GM12878 (cell line): Measurements from ENCODE around the gene FGD3. TPM values are rescaled to one million over a fixed set of nuclear protein-coding genes. Genes with fewer than 3 reads are reported as not detected.

Experiments
- ATAC-seq: fragments of 200-7000 bp; cut with Tn5 transposase; 3 replicates; pipeline ENCODE4 v1.9.1; 2020; ENCODE audit warnings: mild to moderate bottlenecking, moderate library complexity
- BruUV-seq: library from RNA; stranded (reverse); fragments of 400-500 nt; replicated peaks from 2 replicates; lab custom pipeline; 2021; lab: Mats Ljungman, UMichigan
- CTCF ChIA-PET: fragments of 300-600 bp; sonication (Branson Sonifier 250); formaldehyde crosslinking; extraction: SDS; loops from one replicate; lab custom pipeline; 2021; ENCODE audit warnings: inconsistent platforms; lab: Yijun Ruan, JAX
- POLR2A ChIA-PET: fragments of 350-600 bp; formaldehyde crosslinking; extraction: SDS; loops from one replicate; lab custom pipeline; 2021; ENCODE audit warnings: inconsistent platforms; lab: Charles Lee
- RAD21 ChIA-PET: fragments of 300-600 bp; sonication (Branson Sonifier 250); formaldehyde crosslinking; loops from one replicate; lab custom pipeline; 2023; ENCODE audit warnings: antibody characterized with exemption; ENCODE audit not compliant: unreplicated experiment; lab: Charles Lee
- SMC1A ChIA-PET: fragments of 300-600 bp; sonication (Branson Sonifier 250); formaldehyde crosslinking; loops from one replicate; lab custom pipeline; 2023; ENCODE audit not compliant: unreplicated experiment, uncharacterized antibody; lab: Charles Lee
- DNase-seq: peaks from one replicate; pipeline ENCODE4 v3.0.0-alpha.2; 2011; ENCODE audit warnings: low read depth, low spot score
- FAIRE-seq: peaks from 3 replicates; lab custom pipeline; 2011; peaks lifted over from hg19 to GRCh38; lab: Jason Lieb, UNC
- H2AFZ ChIP-seq: 2 replicates; pipeline ENCODE4 v1.6.0; 2011; ENCODE audit warnings: low read depth, low read length, control low read depth; ENCODE audit not compliant: control insufficient read depth
- H3K27ac ChIP-seq: 2 replicates; pipeline ENCODE4 v1.5.1; 2011; ENCODE audit warnings: control low read depth; ENCODE audit not compliant: control insufficient read depth, insufficient read depth
- H3K27me3 ChIP-seq, 2 experiments: replicated peaks in 1 of 2; 2 replicates each; pipeline versions ENCODE4 v1.6.0 to v1.6.1; 2011; ENCODE audit warnings: low read length in 1 of 2; ENCODE audit not compliant: control insufficient read depth in 2 of 2, insufficient read depth in 2 of 2
- H3K36me3 ChIP-seq, 2 experiments: 2 replicates each; pipeline ENCODE4 v1.5.1; 2011; ENCODE audit warnings: low read length in 1 of 2; ENCODE audit not compliant: control insufficient read depth in 2 of 2, insufficient read depth in 2 of 2
- H3K4me1 ChIP-seq: 2 replicates; pipeline ENCODE4 v1.6.1; 2011; ENCODE audit warnings: mild to moderate bottlenecking, low read length, moderate library complexity, mixed read lengths; ENCODE audit not compliant: control insufficient read depth, insufficient read depth
- H3K4me2 ChIP-seq: 2 replicates; pipeline ENCODE4 v1.6.0; 2011; ENCODE audit warnings: control low read depth; ENCODE audit not compliant: control insufficient read depth, insufficient read depth
- H3K4me3 ChIP-seq: fragments of 200-600 bp; sonication (generic); 2 replicates; pipeline ENCODE4 v1.5.1; 2016
- H3K79me2 ChIP-seq: 2 replicates; pipeline ENCODE4 v1.6.0; 2011; ENCODE audit warnings: low read length; ENCODE audit not compliant: control insufficient read depth, insufficient read depth
- H3K9ac ChIP-seq: 2 replicates; pipeline ENCODE4 v1.8.0; 2011; ENCODE audit warnings: low read length, control low read depth, mixed read lengths; ENCODE audit not compliant: control insufficient read depth, insufficient read depth
- H3K9me3 ChIP-seq: replicated peaks from 3 replicates; pipeline ENCODE4 v1.5.1; 2011; ENCODE audit warnings: mild to moderate bottlenecking, low read length; ENCODE audit not compliant: control insufficient read depth, insufficient read depth
- H4K20me1 ChIP-seq: 2 replicates; pipeline ENCODE4 v1.6.0; 2011; ENCODE audit not compliant: control insufficient read depth, insufficient read depth
- EP300 ChIP-seq, 2 experiments: fragments of 150-350 bp in 1 of 2; IDR thresholded peaks; 2 replicates each; pipeline ENCODE4 v1.6.1; 2011 to 2012; ENCODE audit warnings: low read depth in 2 of 2, low read length in 2 of 2, borderline replicate concordance in 1 of 2, improper control_type of control experiment in 1 of 2, inconsistent platforms in 1 of 2; ENCODE audit not compliant: control insufficient read depth in 1 of 2
- ESRRA ChIP-seq: IDR thresholded peaks from 2 replicates; pipeline ENCODE4 v1.6.1; 2012; ENCODE audit warnings: mild to moderate bottlenecking, low read length, improper control_type of control experiment
- GABPA ChIP-seq: IDR thresholded peaks from 2 replicates; pipeline ENCODE4 v1.6.1; 2014; ENCODE audit warnings: antibody characterized with exemption, low read depth, mild to moderate bottlenecking, inconsistent platforms
- TCF12 ChIP-seq: IDR thresholded peaks from 2 replicates; pipeline ENCODE4 v1.6.1; 2011; ENCODE audit warnings: low read depth, mild to moderate bottlenecking, low read length
- TCF3 ChIP-seq: IDR thresholded peaks from 2 replicates; pipeline ENCODE4 v1.6.1; 2012; ENCODE audit warnings: low read depth, mild to moderate bottlenecking, low read length, borderline replicate concordance; ENCODE audit not compliant: insufficient read depth
- ZNF384 ChIP-seq: IDR thresholded peaks from 2 replicates; pipeline ENCODE4 v1.6.1; 2012; ENCODE audit warnings: low read depth, mild to moderate bottlenecking, low read length, improper control_type of control experiment, borderline replicate concordance
- WGBS: methylation state at CpG from one replicate; pipeline ENCODE4 v1.1.6; 2016; ENCODE audit warnings: low lambda C conversion rate; ENCODE audit not compliant: insufficient replicate concordance, insufficient coverage; ENCODE audit errors: missing lambda C conversion rate; 5-methylcytosine and 5-hydroxymethylcytosine counted together
- in situ Hi-C: fragments of 300-500 bp; cut with MboI; formaldehyde crosslinking; loops from 9 replicates; pipeline ENCODE4 v1.14.3; 2018; ENCODE audit warnings: mixed read lengths
- intact Hi-C: fragments of 100-400 bp; cut with micrococcal nuclease; formaldehyde crosslinking; loops from one replicate; pipeline ENCODE4 v1.14.2; 2022; ENCODE audit not compliant: unreplicated experiment
- polyA plus RNA-seq, 11 experiments: library from polyadenylated mRNA; depleted of rRNA in 4 of 11; unstranded in 6 of 11; stranded (reverse) in 5 of 11; fragments of >200 nt; fragmentation: Nextera tagmentation in 4 of 11; fragmentation: Illumina TruSeq in 1 of 11; extraction: Ambion mirVana in 4 of 11; extraction: Trizol in 1 of 11; gene quantifications; 1 replicate in 1 of 11; 2 replicates in 10 of 11; pipeline versions ENCODE4 v1.2.1 to v1.2.3, GENCODE V29; 2011 to 2016; ENCODE audit warnings: inconsistent platforms in 2 of 11, missing spikeins in 2 of 11, low read depth in 1 of 11
- total RNA-seq, 4 experiments: library from RNA; depleted of rRNA in 3 of 4; stranded (reverse); fragments of >200 nt in 3 of 4; fragmentation: Illumina TruSeq in 1 of 4; extraction: Trizol in 1 of 4; gene quantifications; 2 replicates each; pipeline versions ENCODE4 v1.2.1 to v1.2.3, GENCODE V29; 2013 to 2021
- TF ChIP-seq, protein P1 (sequence below): fragments of 450-650 bp; IDR thresholded peaks from 2 replicates; pipeline ENCODE4 v1.6.1; 2016; ENCODE audit warnings: mild to moderate bottlenecking
- TF ChIP-seq, protein P2 (sequence below): fragments of 450-650 bp; IDR thresholded peaks from 2 replicates; pipeline ENCODE4 v1.6.1; 2017; ENCODE audit warnings: mild to moderate bottlenecking, moderate library complexity

FGD3 gene
- total and polyA plus RNA-seq, 10 of the 15 experiments (the other 5 are each of a cell fraction or from before 2014, with no cell fraction given), result 0.26 to 18.1 (median 12.4) TPM

DNA sequence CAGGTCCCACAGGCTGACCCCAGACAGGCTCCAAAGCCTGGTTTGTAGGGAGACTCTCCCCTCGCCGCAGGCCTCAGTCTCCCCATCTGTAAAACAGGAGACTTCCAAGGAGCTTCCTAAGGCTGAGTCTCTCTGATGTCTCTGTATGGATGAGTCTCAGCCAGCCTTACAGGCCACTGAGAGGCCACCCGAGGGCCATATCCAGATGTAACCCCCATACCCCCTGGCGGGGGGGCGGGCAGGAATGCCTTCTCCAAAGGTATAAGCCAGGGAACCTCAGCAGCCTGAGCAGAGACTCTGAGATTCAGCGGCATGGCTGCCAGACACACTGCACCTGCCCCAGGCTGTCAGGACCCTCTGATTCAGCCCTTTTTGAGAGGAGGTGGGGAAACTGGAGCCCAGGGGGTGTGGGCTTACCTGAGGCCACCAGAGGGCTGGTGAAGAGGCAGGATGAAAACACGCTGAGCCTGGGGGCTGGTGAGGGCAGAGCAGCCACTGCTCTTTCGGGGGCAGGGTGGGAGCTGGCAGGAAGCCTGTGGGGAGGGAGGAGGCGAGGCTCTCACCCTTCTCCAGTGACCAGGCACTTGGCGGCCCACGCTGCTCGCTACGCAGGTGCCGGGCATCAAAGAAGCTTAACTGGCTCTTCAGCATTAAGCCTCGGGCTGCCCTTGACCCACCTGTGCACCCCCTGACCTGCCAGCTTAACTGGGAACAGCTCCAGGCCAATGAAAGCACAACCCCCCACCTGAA is 105.6 kb downstream of the FGD3 start:
- POLR2A ChIA-PET, result interaction anchor here (1.2 kb wide), 1 partner anchor 16 kb away, joined by 3 read pairs; no protein-coding TSS in a partner anchor
- no peak overlapping the region for H3K9ac ChIP-seq
- H3K4me1 ChIP-seq, result peaks cover under 1% of the 10 kb centered on the region
- SMC1A ChIA-PET, result interaction anchor here (1.6 kb wide), 1 partner anchor 50 kb away, joined by 4 read pairs; no protein-coding TSS in a partner anchor
- H2AFZ ChIP-seq, result no peak overlapping the region
- CTCF ChIA-PET, result interaction anchor here (0.6 to 1.6 kb wide), 2 partner anchors 46 to 56 kb away, joined by 3 to 4 read pairs; no protein-coding TSS in a partner anchor
- no peak overlapping the region for H3K27ac ChIP-seq
- no peaks in the 10 kb centered on the region for H3K9me3 ChIP-seq
- FAIRE-seq (no peak), DNase-seq (no peak), ATAC-seq (no peak)
- no peak overlapping the region for H3K4me2 ChIP-seq
- in situ Hi-C loops, result no loop called here
- no peak overlapping the region for H3K4me3 ChIP-seq
- no peaks in the 10 kb centered on the region for H3K79me2 ChIP-seq
- RAD21 ChIA-PET, result interaction anchor here (0.9 to 1.4 kb wide), 2 partner anchors 22 to 50 kb away, joined by 3 read pairs; no protein-coding TSS in a partner anchor
- H3K27me3 ChIP-seq, result no peaks in the 10 kb centered on the region
- intact Hi-C loops, result no loop called here
- no peaks in the 10 kb centered on the region for H3K36me3 ChIP-seq
- no peaks in the 10 kb centered on the region for H4K20me1 ChIP-seq
- BruUV-seq, result no TSS peak
- WGBS, result 60% methylated on average over 15 of the region's 15 CpGs
- TF ChIP-seq ESRRA, result no peak
- no peak for TF ChIP-seq TCF3
- TF ChIP-seq ZNF384, result no peak
- no peak for TF ChIP-seq EP300 (IDR thresholded peaks at IDR 0.05; ENCODE audit: borderline replicate concordance in 1 of 2, control insufficient read depth in 1 of 2, low read depth in 2 of 2, low read length in 2 of 2)
- TF ChIP-seq TCF12, result no peak
- TF ChIP-seq GABPA, result no peak
- TF ChIP-seq, protein P1, sequence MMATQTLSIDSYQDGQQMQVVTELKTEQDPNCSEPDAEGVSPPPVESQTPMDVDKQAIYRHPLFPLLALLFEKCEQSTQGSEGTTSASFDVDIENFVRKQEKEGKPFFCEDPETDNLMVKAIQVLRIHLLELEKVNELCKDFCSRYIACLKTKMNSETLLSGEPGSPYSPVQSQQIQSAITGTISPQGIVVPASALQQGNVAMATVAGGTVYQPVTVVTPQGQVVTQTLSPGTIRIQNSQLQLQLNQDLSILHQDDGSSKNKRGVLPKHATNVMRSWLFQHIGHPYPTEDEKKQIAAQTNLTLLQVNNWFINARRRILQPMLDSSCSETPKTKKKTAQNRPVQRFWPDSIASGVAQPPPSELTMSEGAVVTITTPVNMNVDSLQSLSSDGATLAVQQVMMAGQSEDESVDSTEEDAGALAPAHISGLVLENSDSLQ, result no peak
- TF ChIP-seq, protein P2, sequence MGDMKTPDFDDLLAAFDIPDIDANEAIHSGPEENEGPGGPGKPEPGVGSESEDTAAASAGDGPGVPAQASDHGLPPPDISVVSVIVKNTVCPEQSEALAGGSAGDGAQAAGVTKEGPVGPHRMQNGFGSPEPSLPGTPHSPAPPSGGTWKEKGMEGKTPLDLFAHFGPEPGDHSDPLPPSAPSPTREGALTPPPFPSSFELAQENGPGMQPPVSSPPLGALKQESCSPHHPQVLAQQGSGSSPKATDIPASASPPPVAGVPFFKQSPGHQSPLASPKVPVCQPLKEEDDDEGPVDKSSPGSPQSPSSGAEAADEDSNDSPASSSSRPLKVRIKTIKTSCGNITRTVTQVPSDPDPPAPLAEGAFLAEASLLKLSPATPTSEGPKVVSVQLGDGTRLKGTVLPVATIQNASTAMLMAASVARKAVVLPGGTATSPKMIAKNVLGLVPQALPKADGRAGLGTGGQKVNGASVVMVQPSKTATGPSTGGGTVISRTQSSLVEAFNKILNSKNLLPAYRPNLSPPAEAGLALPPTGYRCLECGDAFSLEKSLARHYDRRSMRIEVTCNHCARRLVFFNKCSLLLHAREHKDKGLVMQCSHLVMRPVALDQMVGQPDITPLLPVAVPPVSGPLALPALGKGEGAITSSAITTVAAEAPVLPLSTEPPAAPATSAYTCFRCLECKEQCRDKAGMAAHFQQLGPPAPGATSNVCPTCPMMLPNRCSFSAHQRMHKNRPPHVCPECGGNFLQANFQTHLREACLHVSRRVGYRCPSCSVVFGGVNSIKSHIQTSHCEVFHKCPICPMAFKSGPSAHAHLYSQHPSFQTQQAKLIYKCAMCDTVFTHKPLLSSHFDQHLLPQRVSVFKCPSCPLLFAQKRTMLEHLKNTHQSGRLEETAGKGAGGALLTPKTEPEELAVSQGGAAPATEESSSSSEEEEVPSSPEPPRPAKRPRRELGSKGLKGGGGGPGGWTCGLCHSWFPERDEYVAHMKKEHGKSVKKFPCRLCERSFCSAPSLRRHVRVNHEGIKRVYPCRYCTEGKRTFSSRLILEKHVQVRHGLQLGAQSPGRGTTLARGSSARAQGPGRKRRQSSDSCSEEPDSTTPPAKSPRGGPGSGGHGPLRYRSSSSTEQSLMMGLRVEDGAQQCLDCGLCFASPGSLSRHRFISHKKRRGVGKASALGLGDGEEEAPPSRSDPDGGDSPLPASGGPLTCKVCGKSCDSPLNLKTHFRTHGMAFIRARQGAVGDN, result no peak
